ENCODE measurements around the gene AQP6.

Gene AQP6

GRCh38 chr12:49967777-49968250, 4.9 kb upstream of the AQP6 start:
- Histone ChIP-seq H3K36me3 (replicated peaks in 1 of 2; ENCODE audit: control insufficient read depth in 2 of 2, insufficient read depth in 2 of 2, low read length in 2 of 2) (no peaks in the 10 kb centered on the region), H3K4me3 (ENCODE audit: low read length in 2 of 2) (peak overlapping the region; percentile 24 to 42), H2BK120ac (ENCODE audit: low read depth, low read length) (no peak overlapping the region), H3K14ac (ENCODE audit: low read length) (peak overlapping the region; percentile 22), H3K27me3 (ENCODE audit: control insufficient read depth in 3 of 3, insufficient read depth in 3 of 3, low read depth in 1 of 3, low read length in 3 of 3) (peaks cover 0 to 48% (median 20%) of the 10 kb centered on the region in 3 experiments), H3K4ac (ENCODE audit: low read length) (no peak overlapping the region), H2AFZ (ENCODE audit: low read length) (peak overlapping the region; percentile 91), H3K18ac (ENCODE audit: low read length) (peak overlapping the region; percentile 89), H3K9me3 (replicated peaks in 1 of 2; ENCODE audit: control insufficient read depth in 2 of 2, insufficient read depth in 1 of 2, low read depth in 1 of 2, low read length in 2 of 2) (no peaks in the 10 kb centered on the region), H2BK5ac (ENCODE audit: low read length) (no peak overlapping the region), H3K79me1 (ENCODE audit: low read depth, low read length) (peaks cover 2% of the 10 kb centered on the region), H3K4me2 (ENCODE audit: insufficient read depth, low read length, poor library complexity, severe bottlenecking) (peak overlapping the region; percentile 58), H2AK5ac (ENCODE audit: low read depth, low read length) (peak overlapping the region; percentile 40), H2BK15ac (ENCODE audit: low read length) (peak overlapping the region; percentile 42), H3K23ac (ENCODE audit: low read depth, low read length, poor library complexity) (no peak overlapping the region), H3K27ac (replicated peaks; ENCODE audit: low read length) (no peak overlapping the region), H3K4me1 (ENCODE audit: control insufficient read depth in 2 of 2, insufficient read depth in 1 of 2, low read depth in 1 of 2, low read length in 2 of 2) (peaks cover 10 to 16% of the 10 kb centered on the region in 2 donors), H3K9ac (ENCODE audit: low read depth, low read length, poor library complexity) (peak overlapping the region; percentile 73), H2BK12ac (ENCODE audit: low read length) (no peak overlapping the region), H4K8ac (ENCODE audit: low read depth, low read length) (no peak overlapping the region), H4K91ac (ENCODE audit: low read depth, low read length, poor library complexity) (no peak overlapping the region)
- WGBS, 2 donors (ENCODE audit: extremely low coverage in 2 of 2, insufficient read length in 2 of 2, insufficient replicate concordance in 1 of 2), result no CpG with 5 or more reads among the region's 15 CpGs
- no peak for DNase-seq (ENCODE audit: low spot score)

GRCh38 chr12:49968471-49968870, 4.3 kb upstream of the AQP6 start:
- no peak for DNase-seq (ENCODE audit: low spot score)
- no peak overlapping the region for H3K9ac ChIP-seq (ENCODE audit: low read depth, low read length, poor library complexity)
- H3K79me1 ChIP-seq (ENCODE audit: low read depth, low read length), result peaks cover 3% of the 10 kb centered on the region
- peaks cover 8 to 14% of the 10 kb centered on the region in 2 donors for H3K4me1 ChIP-seq (ENCODE audit: control insufficient read depth in 2 of 2, insufficient read depth in 1 of 2, low read depth in 1 of 2, low read length in 2 of 2)
- no peak overlapping the region for H2BK12ac ChIP-seq (ENCODE audit: low read length)
- no peak overlapping the region for H4K8ac ChIP-seq (ENCODE audit: low read depth, low read length)
- H2BK120ac ChIP-seq (ENCODE audit: low read depth, low read length), result no peak overlapping the region
- H3K4me2 ChIP-seq (ENCODE audit: insufficient read depth, low read length, poor library complexity, severe bottlenecking), result no peak overlapping the region
- H3K4ac ChIP-seq (ENCODE audit: low read length), result peak overlapping the region; percentile 60
- H3K9me3 ChIP-seq (replicated peaks in 1 of 2; ENCODE audit: control insufficient read depth in 2 of 2, insufficient read depth in 1 of 2, low read depth in 1 of 2, low read length in 2 of 2), result no peaks in the 10 kb centered on the region
- H4K91ac ChIP-seq (ENCODE audit: low read depth, low read length, poor library complexity), result no peak overlapping the region
- H2BK5ac ChIP-seq (ENCODE audit: low read length), result no peak overlapping the region
- peak overlapping the region; percentile 70 for H2AK5ac ChIP-seq (ENCODE audit: low read depth, low read length)
- no peak overlapping the region for H3K27ac ChIP-seq (replicated peaks; ENCODE audit: low read length)
- WGBS, 2 donors (ENCODE audit: extremely low coverage in 2 of 2, insufficient read length in 2 of 2, insufficient replicate concordance in 1 of 2), result no CpG with 5 or more reads among the region's 6 CpGs
- H2BK15ac ChIP-seq (ENCODE audit: low read length), result no peak overlapping the region
- H2AFZ ChIP-seq (ENCODE audit: low read length), result peak overlapping the region; percentile 91
- peaks cover 0 to 45% (median 18%) of the 10 kb centered on the region in 3 experiments for H3K27me3 ChIP-seq (ENCODE audit: control insufficient read depth in 3 of 3, insufficient read depth in 3 of 3, low read depth in 1 of 3, low read length in 3 of 3)
- H3K18ac ChIP-seq (ENCODE audit: low read length), result peak overlapping the region; percentile 23
- no peak overlapping the region for H3K14ac ChIP-seq (ENCODE audit: low read length)
- peak overlapping the region; percentile 81 for H3K23ac ChIP-seq (ENCODE audit: low read depth, low read length, poor library complexity)
- no peaks in the 10 kb centered on the region for H3K36me3 ChIP-seq (replicated peaks in 1 of 2; ENCODE audit: control insufficient read depth in 2 of 2, insufficient read depth in 2 of 2, low read length in 2 of 2)
- H3K4me3 ChIP-seq (ENCODE audit: low read length in 2 of 2), result no peak overlapping the region

- no peak overlapping the region for H3K14ac ChIP-seq (ENCODE audit: low read length)
- no peaks in the 10 kb centered on the region for H3K9me3 ChIP-seq (replicated peaks in 1 of 2; ENCODE audit: control insufficient read depth in 2 of 2, insufficient read depth in 1 of 2, low read depth in 1 of 2, low read length in 2 of 2)
- H4K8ac ChIP-seq (ENCODE audit: low read depth, low read length), result no peak overlapping the region
- H3K4me2 ChIP-seq (ENCODE audit: insufficient read depth, low read length, poor library complexity, severe bottlenecking), result no peak overlapping the region
- no peaks in the 10 kb centered on the region for H3K36me3 ChIP-seq (replicated peaks in 1 of 2; ENCODE audit: control insufficient read depth in 2 of 2, insufficient read depth in 2 of 2, low read length in 2 of 2)
- H2BK120ac ChIP-seq (ENCODE audit: low read depth, low read length), result no peak overlapping the region
- no peak overlapping the region for H2AFZ ChIP-seq (ENCODE audit: low read length)
- H2AK5ac ChIP-seq (ENCODE audit: low read depth, low read length), result no peak overlapping the region
- H4K91ac ChIP-seq (ENCODE audit: low read depth, low read length, poor library complexity), result no peak overlapping the region
- peaks cover 3% of the 10 kb centered on the region for H3K79me1 ChIP-seq (ENCODE audit: low read depth, low read length)
- H3K23ac ChIP-seq (ENCODE audit: low read depth, low read length, poor library complexity), result no peak overlapping the region
- no peak overlapping the region for H3K18ac ChIP-seq (ENCODE audit: low read length)
- H2BK5ac ChIP-seq (ENCODE audit: low read length), result no peak overlapping the region
- H3K27me3 ChIP-seq (ENCODE audit: control insufficient read depth in 3 of 3, insufficient read depth in 3 of 3, low read depth in 1 of 3, low read length in 3 of 3), result peaks cover 0 to 41% (median 15%) of the 10 kb centered on the region in 3 experiments
- no peak overlapping the region for H3K27ac ChIP-seq (replicated peaks; ENCODE audit: low read length)
- H3K4me1 ChIP-seq (ENCODE audit: control insufficient read depth in 2 of 2, insufficient read depth in 1 of 2, low read depth in 1 of 2, low read length in 2 of 2), result peaks cover 8 to 14% of the 10 kb centered on the region in 2 donors
- no CpG with 5 or more reads among the region's 5 CpGs for WGBS, 2 donors (ENCODE audit: extremely low coverage in 2 of 2, insufficient read length in 2 of 2, insufficient replicate concordance in 1 of 2)
- H3K4ac ChIP-seq (ENCODE audit: low read length), result no peak overlapping the region
- no peak for DNase-seq (ENCODE audit: low spot score)
- no peak overlapping the region for H3K4me3 ChIP-seq (ENCODE audit: low read length in 2 of 2)
- H2BK12ac ChIP-seq (ENCODE audit: low read length), result no peak overlapping the region
- no peak overlapping the region for H3K9ac ChIP-seq (ENCODE audit: low read depth, low read length, poor library complexity)
- no peak overlapping the region for H2BK15ac ChIP-seq (ENCODE audit: low read length)
Observed at GRCh38 chr12:49969027-49969426, 3.7 kb upstream of the AQP6 start.

GRCh38 chr12:49969651-49970429, 2.9 kb upstream of the AQP6 start:
- Histone ChIP-seq H2AFZ (ENCODE audit: low read length) (no peak overlapping the region), H3K14ac (ENCODE audit: low read length) (peak overlapping the region; percentile 11), H4K91ac (ENCODE audit: low read depth, low read length, poor library complexity) (no peak overlapping the region), H3K4ac (ENCODE audit: low read length) (no peak overlapping the region), H3K4me3 (ENCODE audit: low read length in 2 of 2) (no peak overlapping the region), H3K27ac (replicated peaks; ENCODE audit: low read length) (no peak overlapping the region), H3K27me3 (ENCODE audit: control insufficient read depth in 3 of 3, insufficient read depth in 3 of 3, low read depth in 1 of 3, low read length in 3 of 3) (peaks cover 0 to 35% (median 12%) of the 10 kb centered on the region in 3 experiments), H3K4me1 (ENCODE audit: control insufficient read depth in 2 of 2, insufficient read depth in 1 of 2, low read depth in 1 of 2, low read length in 2 of 2) (peaks cover 8 to 14% of the 10 kb centered on the region in 2 donors), H2BK12ac (ENCODE audit: low read length) (no peak overlapping the region), H4K8ac (ENCODE audit: low read depth, low read length) (no peak overlapping the region), H3K18ac (ENCODE audit: low read length) (peak overlapping the region; percentile 21), H3K36me3 (replicated peaks in 1 of 2; ENCODE audit: control insufficient read depth in 2 of 2, insufficient read depth in 2 of 2, low read length in 2 of 2) (no peaks in the 10 kb centered on the region), H2BK5ac (ENCODE audit: low read length) (peak overlapping the region; percentile 35), H3K9ac (ENCODE audit: low read depth, low read length, poor library complexity) (no peak overlapping the region), H3K4me2 (ENCODE audit: insufficient read depth, low read length, poor library complexity, severe bottlenecking) (no peak overlapping the region), H3K23ac (ENCODE audit: low read depth, low read length, poor library complexity) (no peak overlapping the region), H2BK15ac (ENCODE audit: low read length) (peak overlapping the region; percentile 84), H3K9me3 (replicated peaks in 1 of 2; ENCODE audit: control insufficient read depth in 2 of 2, insufficient read depth in 1 of 2, low read depth in 1 of 2, low read length in 2 of 2) (no peaks in the 10 kb centered on the region), H2BK120ac (ENCODE audit: low read depth, low read length) (no peak overlapping the region), H3K79me1 (ENCODE audit: low read depth, low read length) (peaks cover 3% of the 10 kb centered on the region), H2AK5ac (ENCODE audit: low read depth, low read length) (no peak overlapping the region)
- WGBS, 2 donors (ENCODE audit: extremely low coverage in 2 of 2, insufficient read length in 2 of 2, insufficient replicate concordance in 1 of 2), result no CpG with 5 or more reads among the region's 12 CpGs
- no peak for DNase-seq (ENCODE audit: low spot score)

Measured in neuronal stem cell (in vitro differentiated cells).